Adrenal gland (tissue), 5 donors: ENCODE data around the gene DAPK2.
A peak's percentile ranks its signal among the peaks of the same experiment; 100 is the strongest.

ENCODE experiments used
- CTCF ChIP-seq, 6 experiments: fragments of 450-650 bp in 4 of 6; fragments of 200-600 bp in 2 of 6; sonication (generic) in 1 of 6; IDR thresholded peaks; 1 replicate in 5 of 6; 2 replicates in 1 of 6; pipeline versions ENCODE4 v1.5.1 to v1.8.0; 2016 to 2021; ENCODE audit warnings: antibody characterized with exemption in 6 of 6, mild to moderate bottlenecking in 2 of 6, moderate library complexity in 1 of 6
- POLR2A ChIP-seq, 2 donors: fragments of 450-650 bp; IDR thresholded peaks; one replicate each; pipeline ENCODE4 v1.6.1; 2017; ENCODE audit warnings: antibody characterized with exemption in 2 of 2, mild to moderate bottlenecking in 2 of 2, moderate library complexity in 1 of 2
- donor health status: DM: no; HTN: no; CAD: no.

GRCh38 chr15:64070965-64071851 is 24.9 kb upstream of the DAPK2 start:
- peak in 1 of 2 donors; percentile 81 for TF ChIP-seq POLR2A (IDR thresholded peaks at IDR 0.05)
- TF ChIP-seq CTCF (IDR thresholded peaks at IDR 0.05): no peak
